H1 (cell line): ENCODE data around the gene SLC35B2. TPM values are rescaled to one million over a fixed set of nuclear protein-coding genes. Genes with fewer than 3 reads are reported as not detected.

Source experiments
- CTCF ChIA-PET: fragments of 300-600 bp; sonication (Branson Sonifier 250); formaldehyde crosslinking; loops from one replicate; lab custom pipeline; 2021; ENCODE audit not compliant: partially characterized antibody; lab: Charles Lee
- POLR2A ChIA-PET: fragments of 300-600 bp; sonication (Branson Sonifier 250); formaldehyde crosslinking; loops from one replicate; lab custom pipeline; 2021; ENCODE audit warnings: inconsistent platforms; ENCODE audit not compliant: partially characterized antibody; lab: Charles Lee
- DNase-seq, 2 experiments: peaks; one replicate each; pipeline versions ENCODE4 v3.0.0 to v3.0.0-alpha.2; 2010 to 2022; ENCODE audit warnings: low spot score in 2 of 2, low read depth in 1 of 2, mixed read lengths in 1 of 2
- FAIRE-seq: peaks from 2 replicates; lab custom pipeline; 2011; peaks lifted over from hg19 to GRCh38; lab: Jason Lieb, UNC
- H2AFZ ChIP-seq: 2 replicates; pipeline ENCODE4 v1.8.1; 2012; ENCODE audit warnings: low read length, inconsistent platforms
- H2AK5ac ChIP-seq: 2 replicates; pipeline ENCODE4 v1.6.1; 2013; ENCODE audit warnings: low read depth, low read length
- H2BK120ac ChIP-seq: replicated peaks from 2 replicates; pipeline ENCODE3; 2013; ENCODE audit warnings: low read depth, low read length, inconsistent platforms
- H2BK12ac ChIP-seq: 2 replicates; pipeline ENCODE4 v1.6.1; 2013; ENCODE audit warnings: low read depth, low read length
- H2BK15ac ChIP-seq: 2 replicates; pipeline ENCODE4 v1.6.1; 2013; ENCODE audit warnings: low read length
- H2BK20ac ChIP-seq: 2 replicates; pipeline ENCODE4 v1.6.1; 2013; ENCODE audit warnings: low read length
- H2BK5ac ChIP-seq: 2 replicates; pipeline ENCODE4 v1.6.1; 2013; ENCODE audit warnings: low read depth, low read length
- H3K14ac ChIP-seq: 2 replicates; pipeline ENCODE4 v1.6.1; 2013; ENCODE audit warnings: inconsistent platforms; ENCODE audit not compliant: insufficient read length
- H3K18ac ChIP-seq: 2 replicates; pipeline ENCODE4 v1.6.1; 2013; ENCODE audit warnings: low read length; ENCODE audit errors: extremely low read depth
- H3K23ac ChIP-seq: 2 replicates; pipeline ENCODE4 v1.6.1; 2013; ENCODE audit warnings: inconsistent platforms; ENCODE audit not compliant: insufficient read length
- H3K23me2 ChIP-seq: 2 replicates; pipeline ENCODE4 v1.6.1; 2013; ENCODE audit warnings: low read depth, low read length
- H3K27ac ChIP-seq: 2 replicates; pipeline ENCODE4 v1.6.1; 2011; ENCODE audit warnings: low read depth, low read length, inconsistent platforms
- H3K27me3 ChIP-seq, 4 experiments: replicated peaks in 1 of 4; 1 replicate in 1 of 4; 2 replicates in 3 of 4; pipeline versions ENCODE4 v1.6.1 to v1.8.1; 2011 to 2013; ENCODE audit warnings: low read length in 3 of 4, mild to moderate bottlenecking in 3 of 4, inconsistent platforms in 2 of 4, mixed read lengths in 2 of 4, moderate library complexity in 1 of 4; ENCODE audit not compliant: control insufficient read depth in 3 of 4, insufficient read depth in 3 of 4; ENCODE audit errors: extremely low read depth in 1 of 4
- H3K36me3 ChIP-seq, 4 experiments: 2 replicates each; pipeline versions ENCODE4 v1.6.1 to v1.8.1; 2011 to 2013; ENCODE audit warnings: mild to moderate bottlenecking in 4 of 4, low read length in 3 of 4, moderate library complexity in 2 of 4, control low read depth in 1 of 4, inconsistent platforms in 1 of 4; ENCODE audit not compliant: insufficient read depth in 4 of 4, control insufficient read depth in 2 of 4
- H3K4ac ChIP-seq: replicated peaks from 2 replicates; pipeline ENCODE3; 2013; ENCODE audit warnings: low read length, low read depth, mixed read lengths, inconsistent platforms; ENCODE audit not compliant: insufficient read length
- H3K4me1 ChIP-seq, 4 experiments: replicated peaks in 1 of 4; 1 replicate in 1 of 4; 2 replicates in 3 of 4; pipeline versions ENCODE4 v1.6.1 to v1.8.1; 2011 to 2013; ENCODE audit warnings: low read length in 3 of 4, inconsistent platforms in 2 of 4, mixed read lengths in 1 of 4; ENCODE audit not compliant: insufficient read depth in 4 of 4, control insufficient read depth in 3 of 4
- H3K4me2 ChIP-seq, 2 experiments: 2 replicates each; pipeline versions ENCODE4 v1.6.1 to v1.8.1; 2011 to 2013; ENCODE audit warnings: low read depth in 2 of 2, low read length in 2 of 2, control low read depth in 1 of 2, inconsistent platforms in 1 of 2, mild to moderate bottlenecking in 1 of 2; ENCODE audit not compliant: insufficient read depth in 1 of 2
- H3K4me3 ChIP-seq, 4 experiments: fragments of 200-600, 300-600 bp in 1 of 4; sonication (generic), shearing (Covaris generic), sonication (Bioruptor Twin) in 1 of 4; 2 replicates each; pipeline versions ENCODE4 v1.5.1 to v1.8.1; 2011 to 2016; ENCODE audit warnings: low read length in 4 of 4, low read depth in 3 of 4, control low read depth in 2 of 4, inconsistent platforms in 2 of 4, mild to moderate bottlenecking in 2 of 4, mixed read lengths in 1 of 4, moderate library complexity in 1 of 4; ENCODE audit not compliant: insufficient read depth in 2 of 4; ENCODE audit errors: extremely low read depth in 1 of 4
- H3K56ac ChIP-seq: replicated peaks from 2 replicates; pipeline ENCODE3; 2013; ENCODE audit warnings: low read depth, mild to moderate bottlenecking, mixed read lengths, low read length, inconsistent platforms; ENCODE audit not compliant: insufficient read length
- H3K79me1 ChIP-seq: 2 replicates; pipeline ENCODE4 v1.6.1; 2013; ENCODE audit warnings: low read depth, low read length, control low read depth
- H3K79me2 ChIP-seq, 2 experiments: 2 replicates each; pipeline versions ENCODE4 v1.6.1 to v1.8.1; 2012 to 2013; ENCODE audit warnings: low read length in 2 of 2, mild to moderate bottlenecking in 2 of 2, inconsistent platforms in 1 of 2; ENCODE audit not compliant: insufficient read depth in 2 of 2, control insufficient read depth in 1 of 2
- H3K9ac ChIP-seq, 4 experiments: replicated peaks in 1 of 4; 1 replicate in 1 of 4; 2 replicates in 3 of 4; pipeline versions ENCODE4 v1.6.1 to v1.8.1; 2011 to 2013; ENCODE audit warnings: low read depth in 3 of 4, low read length in 3 of 4, control low read depth in 2 of 4, mild to moderate bottlenecking in 2 of 4, moderate library complexity in 2 of 4, inconsistent platforms in 1 of 4; ENCODE audit errors: extremely low read depth in 1 of 4
- H3K9me3 ChIP-seq, 2 experiments: 2 replicates each; pipeline versions ENCODE4 v1.6.1 to v1.8.1; 2012 to 2013; ENCODE audit warnings: mild to moderate bottlenecking in 2 of 2, moderate library complexity in 2 of 2, control low read depth in 1 of 2, inconsistent platforms in 1 of 2, low read depth in 1 of 2, low read length in 1 of 2, mixed read lengths in 1 of 2; ENCODE audit not compliant: insufficient read depth in 2 of 2
- H4K20me1 ChIP-seq, 2 experiments: replicated peaks in 1 of 2; 2 replicates each; pipeline versions ENCODE3 to v1.8.1; 2011 to 2013; ENCODE audit warnings: inconsistent platforms in 2 of 2, low read length in 2 of 2, mild to moderate bottlenecking in 1 of 2; ENCODE audit not compliant: insufficient read depth in 2 of 2, control insufficient read depth in 1 of 2
- H4K5ac ChIP-seq: 2 replicates; pipeline ENCODE4 v1.6.1; 2013; ENCODE audit warnings: low read length, low read depth, mixed read lengths, inconsistent platforms; ENCODE audit not compliant: insufficient read length
- H4K8ac ChIP-seq: 2 replicates; pipeline ENCODE4 v1.8.0; 2013; ENCODE audit warnings: mild to moderate bottlenecking, moderate library complexity, low read length, inconsistent platforms; ENCODE audit not compliant: insufficient read depth; ENCODE audit errors: extremely low read depth
- H4K91ac ChIP-seq: replicated peaks from 2 replicates; pipeline ENCODE3; 2013; ENCODE audit warnings: low read length, mixed read lengths, inconsistent platforms; ENCODE audit not compliant: insufficient read length
- EZH2 ChIP-seq: fragments of 200-600 bp; sonication (generic); IDR thresholded peaks from 2 replicates; pipeline ENCODE4 v1.7.1; 2012; ENCODE audit warnings: low read depth, mild to moderate bottlenecking, moderate library complexity, low read length, inconsistent platforms; ENCODE audit not compliant: severe bottlenecking
- JUND ChIP-seq: IDR thresholded peaks from 2 replicates; pipeline ENCODE4 v1.6.1; 2011; ENCODE audit warnings: mild to moderate bottlenecking, improper control_type of control experiment, low read length
- KDM1A ChIP-seq: fragments of 200-600, 300-600 bp; sonication (generic); IDR thresholded peaks from 2 replicates; pipeline ENCODE4 v1.7.1; 2016; ENCODE audit warnings: mild to moderate bottlenecking, low read length, borderline replicate concordance
- KDM4A ChIP-seq: IDR thresholded peaks from one replicate; pipeline ENCODE4 v1.7.1; 2012; ENCODE audit warnings: low read depth, mild to moderate bottlenecking, moderate library complexity, low read length, inconsistent platforms; ENCODE audit not compliant: severe bottlenecking
- NANOG ChIP-seq: IDR thresholded peaks from 2 replicates; pipeline ENCODE4 v1.6.1; 2011; ENCODE audit warnings: low read length, low read depth, mild to moderate bottlenecking, inconsistent platforms; ENCODE audit not compliant: insufficient read depth, poor library complexity, severe bottlenecking
- POU5F1 ChIP-seq: IDR thresholded peaks from 2 replicates; pipeline ENCODE4 v1.6.1; 2011; ENCODE audit warnings: low read depth, mild to moderate bottlenecking, low read length, moderate library complexity
- RBBP5 ChIP-seq: IDR thresholded peaks from 2 replicates; pipeline ENCODE4 v1.7.1; 2012; ENCODE audit warnings: low read depth, mild to moderate bottlenecking, inconsistent platforms, low read length, moderate library complexity, borderline replicate concordance
- whole genome bisulfite sequencing, 2 experiments: shearing (Covaris generic) in 1 of 2; methylation state at CpG; one replicate each; pipeline versions ENCODE4 v1.1.6 to v1.1.7; 2013 to 2015; ENCODE audit warnings: low lambda C conversion rate in 2 of 2, mixed read lengths in 2 of 2, inconsistent platforms in 1 of 2, low coverage in 1 of 2, missing lambda C conversion rate in 1 of 2; ENCODE audit not compliant: insufficient replicate concordance in 2 of 2, insufficient coverage in 1 of 2, insufficient read length in 1 of 2; ENCODE audit errors: extremely low coverage in 1 of 2, missing lambda C conversion rate in 1 of 2; 5-methylcytosine and 5-hydroxymethylcytosine counted together
- polyA plus RNA-seq, 7 experiments: library from polyadenylated mRNA; depleted of rRNA in 3 of 7; stranded (reverse) in 5 of 7; unstranded in 2 of 7; fragments of >200 nt in 5 of 7; fragments of 200-250 nt in 2 of 7; gene quantifications; 1 replicate in 5 of 7; 2 replicates in 1 of 7; 4 replicates in 1 of 7; pipeline versions ENCODE4 v1.2.1 to v1.2.3, GENCODE V29; 2011 to 2013; ENCODE audit warnings: missing spikeins in 2 of 7, mixed read lengths in 2 of 7
- total RNA-seq: library from RNA; stranded (reverse); fragmentation: NEBNext Ultra II Directional; extraction: Animal tissue kit (Norgen Biotek cat#: 25700); gene quantifications from 2 replicates; pipeline ENCODE4 v1.2.1, GENCODE V29; 2021

Gene SLC35B2
- total and polyA plus RNA-seq, 2 of the 8 experiments (the other 6 are each of a cell fraction or from before 2014, with no cell fraction given), result 29.5 to 65.0 TPM

DNA sequence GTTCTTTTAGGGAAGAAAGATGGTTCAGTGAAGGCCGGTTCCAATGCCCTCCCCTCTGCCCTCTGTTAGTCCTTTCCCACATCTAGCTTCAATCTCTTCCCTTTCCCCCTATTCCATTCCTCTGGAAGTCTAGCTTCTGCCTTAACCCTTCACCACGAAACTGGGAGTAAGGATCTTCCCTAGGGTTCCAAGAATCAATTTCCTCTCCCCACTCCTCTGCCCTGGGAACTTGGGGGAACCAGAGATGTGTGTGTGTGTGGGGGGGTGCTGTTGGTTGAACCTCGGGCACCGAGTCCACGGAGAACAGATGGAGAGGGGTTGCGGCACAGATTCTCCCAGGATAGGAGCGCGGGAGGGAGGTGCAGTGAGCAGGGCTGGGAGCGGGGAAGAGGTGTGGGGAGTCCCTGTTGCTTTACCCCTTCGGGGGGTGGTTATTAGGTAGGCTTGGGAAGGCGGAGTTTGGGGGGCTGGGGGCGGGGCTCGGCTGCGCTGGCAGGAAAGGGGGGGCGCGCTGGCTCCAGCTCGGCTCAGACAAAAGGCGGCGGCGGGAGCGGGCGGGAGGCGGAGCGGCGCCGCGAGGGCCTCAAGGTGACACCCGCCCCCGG is 12.7 kb upstream of the SLC35B2 start, which contains the start of gene TMEM151B:
Gene TMEM151B, plus strand, starts transcription at position 530 of the 605 bp plus-strand sequence. CDS start 293 bp downstream, outside the sequence.
- H4K5ac ChIP-seq, result no peak within 1 kb of the TSS
- peak in 1 of 2 experiments; percentile 74 for DNase-seq
- peaks cover 12 to 33% (median 14%) of the 10 kb centered on the region in 4 experiments for H3K4me1 ChIP-seq
- peaks cover 8% of the 10 kb centered on the region; the same call in 1 of the 2 replicates for H3K23me2 ChIP-seq
- 25% methylated on average over 6 of the region's 29 CpGs; no CpG with 5 or more reads in 1 of the 2 experiments for WGBS, 2 experiments
- TF ChIP-seq JUND, result no peak
- no peak for TF ChIP-seq KDM4A
- no peak for TF ChIP-seq POU5F1
- TF ChIP-seq EZH2, result no peak
- TF ChIP-seq KDM1A, result 0 out of 2 replicates have a peak, but pooled peaks have one; percentile 41
- TF ChIP-seq NANOG, result no peak
- 0 out of 2 replicates have a peak, but pooled peaks have one; percentile 4 for TF ChIP-seq RBBP5
- TF ChIP-seq, all 59 proteins: peak for 2
- Histone ChIP-seq H3K36me3 (peaks cover 0 to 9% (median 0%) of the 10 kb centered on the region in 4 experiments; a peak in 3 of 8 replicates), H2AK5ac (no peak within 1 kb of the TSS), H2BK15ac (no peak within 1 kb of the TSS), H2BK12ac (no peak within 1 kb of the TSS; the same call in 1 of the 2 replicates), H3K56ac (no peak within 1 kb of the TSS), H3K23ac (no peak within 1 kb of the TSS), H3K27me3 (peaks cover 0 to 3% (median 0%) of the 10 kb centered on the region in 4 experiments; a peak in 2 of 7 replicates), H2BK5ac (peak within 1 kb of the TSS; percentile 4; the same call in 1 of the 2 replicates), H3K79me2 (no peaks in the 10 kb centered on the region), H3K9ac (no peak within 1 kb of the TSS), H3K4me2 (peak within 1 kb of the TSS; percentile 74 to 82), H3K79me1 (no peaks in the 10 kb centered on the region; the same call in 1 of the 2 replicates), H3K14ac (no peak within 1 kb of the TSS), H2BK120ac (no peak within 1 kb of the TSS), H4K91ac (no peak within 1 kb of the TSS), H3K4me3 (peak within 1 kb of the TSS; percentile 36 to 60 (median 52)), H4K20me1 (peaks cover 0 to under 1% of the 10 kb centered on the region in 2 experiments), H3K9me3 (no peaks in the 10 kb centered on the region), H3K4ac (no peak within 1 kb of the TSS), H2AFZ (peak within 1 kb of the TSS; percentile 34; the same call in 1 of the 2 replicates), H3K18ac (peak within 1 kb of the TSS; percentile 79; the same call in 1 of the 2 replicates), H3K27ac (no peak within 1 kb of the TSS), H4K8ac (peak within 1 kb of the TSS; percentile 26; the same call in 1 of the 2 replicates), H2BK20ac (peak within 1 kb of the TSS; percentile 29; the same call in 1 of the 2 replicates)
- POLR2A ChIA-PET, result interaction anchor here (1.3 to 12.0 kb wide), 10 partner anchors 8 to 69 kb away, joined by 3 to 138 read pairs (median 11); partner anchors contain the start of genes AARS2, HSP90AB1 and SLC35B2
- CTCF ChIA-PET, result interaction anchor here (0.6 to 19.0 kb wide), 8 partner anchors 9 to 812 kb away, joined by 3 to 330 read pairs (median 30); partner anchors contain the start of genes AARS2 and SLC35B2
- no peak for FAIRE-seq
